ENCODE data around the gene TBKBP1.

Gene TBKBP1

GRCh38 chr17:47699536-47699840 is 5.5 kb downstream of the TBKBP1 start:
- no peak for DNase-seq (ENCODE audit: low read depth)

- DNase-seq (ENCODE audit: low read depth), result no peak
These were observed 6.8 kb downstream of the TBKBP1 start for GRCh38 chr17:47700471-47701449.

- DNase-seq (ENCODE audit: low read depth), result no peak
These were observed 7.6 kb downstream of the TBKBP1 start for GRCh38 chr17:47701608-47702007.

GRCh38 chr17:47702391-47702995 is 8.5 kb downstream of the TBKBP1 start:
- DNase-seq (ENCODE audit: low read depth), result no peak

GRCh38 chr17:47703191-47703591 is 9.2 kb downstream of the TBKBP1 start:
- no peak for DNase-seq (ENCODE audit: low read depth)

GRCh38 chr17:47703671-47704070 is 9.7 kb downstream of the TBKBP1 start:
- DNase-seq (ENCODE audit: low read depth), result no peak

GRCh38 chr17:47704116-47704515 is 10.2 kb downstream of the TBKBP1 start:
- DNase-seq (ENCODE audit: low read depth), result no peak

- DNase-seq (ENCODE audit: low read depth), result no peak
These were observed 10.8 kb downstream of the TBKBP1 start for GRCh38 chr17:47704736-47705135.

- no peak for DNase-seq (ENCODE audit: low read depth)
These were observed 11.9 kb downstream of the TBKBP1 start for GRCh38 chr17:47705536-47706530.

GRCh38 chr17:47707056-47707804 is 13.3 kb downstream of the TBKBP1 start:
- no peak for DNase-seq (ENCODE audit: low read depth)

GRCh38 chr17:47707884-47708283 is 13.9 kb downstream of the TBKBP1 start:
- no peak for DNase-seq (ENCODE audit: low read depth)

- DNase-seq (ENCODE audit: low read depth), result no peak
These were observed 14.4 kb downstream of the TBKBP1 start for GRCh38 chr17:47708312-47708863.

- no peak for DNase-seq (ENCODE audit: low read depth)
These were observed 15.0 kb downstream of the TBKBP1 start for GRCh38 chr17:47708864-47709541.

- DNase-seq (ENCODE audit: low read depth), result no peak
These were observed 15.6 kb downstream of the TBKBP1 start for GRCh38 chr17:47709594-47709993.

- DNase-seq (ENCODE audit: low read depth), result no peak
These were observed 17.6 kb downstream of the TBKBP1 start for GRCh38 chr17:47711366-47712099.

- no peak for DNase-seq (ENCODE audit: low read depth)
These were observed 18.5 kb downstream of the TBKBP1 start for GRCh38 chr17:47712330-47713023.

- DNase-seq (ENCODE audit: low read depth), result no peak
These were observed 20.2 kb downstream of the TBKBP1 start for GRCh38 chr17:47713980-47714700.

- DNase-seq (ENCODE audit: low read depth), result no peak
These were observed 20.9 kb downstream of the TBKBP1 start for GRCh38 chr17:47714773-47715396.

Measured in HS-27A (cell line).